C4-2B (cell line): ENCODE measurements around the gene ATP1A2.
"Not testable (repeated sequence)": the region's sequence is repeated elsewhere in the genome, so short reads cannot be mapped to it uniquely, and the experiment has no call there.

Experiments
- H3K27ac ChIP-seq: fragments of 450-650 bp; 2 replicates; pipeline ENCODE4 v1.5.1; 2017
- ZFX ChIP-seq: fragments of 450-650 bp; IDR thresholded peaks from 2 replicates; pipeline ENCODE4 v1.6.1; 2017
- TF ChIP-seq, protein P1 (sequence below): fragments of 450-650 bp; conservative IDR thresholded peaks from 2 replicates; pipeline ENCODE4 v1.5.1; 2017; ENCODE audit warnings: mild to moderate bottlenecking

Gene ATP1A2

DNA sequence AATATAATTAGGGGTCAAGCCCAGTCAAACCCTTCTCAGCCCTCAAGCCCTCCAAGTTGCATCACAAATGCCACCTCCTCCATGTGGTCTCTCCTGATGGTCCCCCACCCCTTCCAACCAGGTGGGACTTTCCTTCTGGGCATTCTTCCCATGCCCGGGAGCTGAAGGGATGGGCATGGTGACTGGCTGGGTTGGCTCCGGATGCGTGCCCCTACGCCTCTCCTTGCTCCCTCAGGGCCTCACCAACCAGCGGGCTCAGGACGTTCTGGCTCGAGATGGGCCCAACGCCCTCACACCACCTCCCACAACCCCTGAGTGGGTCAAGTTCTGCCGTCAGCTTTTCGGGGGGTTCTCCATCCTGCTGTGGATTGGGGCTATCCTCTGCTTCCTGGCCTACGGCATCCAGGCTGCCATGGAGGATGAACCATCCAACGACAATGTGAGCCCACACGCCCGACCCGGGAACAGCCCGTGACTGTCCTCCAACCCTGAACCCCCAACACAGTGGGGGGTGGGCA lies 7.5 kb downstream of the ATP1A2 start:
- no peak overlapping the region for H3K27ac ChIP-seq
- TF ChIP-seq ZFX, result no peak
- TF ChIP-seq, protein P1, sequence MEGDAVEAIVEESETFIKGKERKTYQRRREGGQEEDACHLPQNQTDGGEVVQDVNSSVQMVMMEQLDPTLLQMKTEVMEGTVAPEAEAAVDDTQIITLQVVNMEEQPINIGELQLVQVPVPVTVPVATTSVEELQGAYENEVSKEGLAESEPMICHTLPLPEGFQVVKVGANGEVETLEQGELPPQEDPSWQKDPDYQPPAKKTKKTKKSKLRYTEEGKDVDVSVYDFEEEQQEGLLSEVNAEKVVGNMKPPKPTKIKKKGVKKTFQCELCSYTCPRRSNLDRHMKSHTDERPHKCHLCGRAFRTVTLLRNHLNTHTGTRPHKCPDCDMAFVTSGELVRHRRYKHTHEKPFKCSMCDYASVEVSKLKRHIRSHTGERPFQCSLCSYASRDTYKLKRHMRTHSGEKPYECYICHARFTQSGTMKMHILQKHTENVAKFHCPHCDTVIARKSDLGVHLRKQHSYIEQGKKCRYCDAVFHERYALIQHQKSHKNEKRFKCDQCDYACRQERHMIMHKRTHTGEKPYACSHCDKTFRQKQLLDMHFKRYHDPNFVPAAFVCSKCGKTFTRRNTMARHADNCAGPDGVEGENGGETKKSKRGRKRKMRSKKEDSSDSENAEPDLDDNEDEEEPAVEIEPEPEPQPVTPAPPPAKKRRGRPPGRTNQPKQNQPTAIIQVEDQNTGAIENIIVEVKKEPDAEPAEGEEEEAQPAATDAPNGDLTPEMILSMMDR, result no peak

DNA sequence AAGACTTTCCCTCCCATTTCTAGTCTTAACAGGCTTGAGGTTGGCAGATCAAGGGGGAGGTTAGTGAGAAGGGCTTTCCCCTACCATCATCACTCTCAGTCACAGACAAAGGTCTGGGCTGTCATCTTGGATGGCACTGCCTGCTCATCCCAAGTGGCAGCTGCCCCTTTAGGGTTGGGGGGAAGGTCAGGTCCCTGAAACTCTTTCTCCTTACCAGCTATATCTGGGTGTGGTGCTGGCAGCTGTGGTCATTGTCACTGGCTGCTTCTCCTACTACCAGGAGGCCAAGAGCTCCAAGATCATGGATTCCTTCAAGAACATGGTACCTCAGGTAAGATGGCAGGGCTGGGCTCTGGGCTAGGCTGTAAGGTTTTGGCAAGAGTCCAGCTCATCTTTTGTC lies 8.2 kb downstream of the ATP1A2 start:
- no peak overlapping the region for H3K27ac ChIP-seq
- TF ChIP-seq, protein P1, result no peak
- no peak for TF ChIP-seq ZFX

DNA sequence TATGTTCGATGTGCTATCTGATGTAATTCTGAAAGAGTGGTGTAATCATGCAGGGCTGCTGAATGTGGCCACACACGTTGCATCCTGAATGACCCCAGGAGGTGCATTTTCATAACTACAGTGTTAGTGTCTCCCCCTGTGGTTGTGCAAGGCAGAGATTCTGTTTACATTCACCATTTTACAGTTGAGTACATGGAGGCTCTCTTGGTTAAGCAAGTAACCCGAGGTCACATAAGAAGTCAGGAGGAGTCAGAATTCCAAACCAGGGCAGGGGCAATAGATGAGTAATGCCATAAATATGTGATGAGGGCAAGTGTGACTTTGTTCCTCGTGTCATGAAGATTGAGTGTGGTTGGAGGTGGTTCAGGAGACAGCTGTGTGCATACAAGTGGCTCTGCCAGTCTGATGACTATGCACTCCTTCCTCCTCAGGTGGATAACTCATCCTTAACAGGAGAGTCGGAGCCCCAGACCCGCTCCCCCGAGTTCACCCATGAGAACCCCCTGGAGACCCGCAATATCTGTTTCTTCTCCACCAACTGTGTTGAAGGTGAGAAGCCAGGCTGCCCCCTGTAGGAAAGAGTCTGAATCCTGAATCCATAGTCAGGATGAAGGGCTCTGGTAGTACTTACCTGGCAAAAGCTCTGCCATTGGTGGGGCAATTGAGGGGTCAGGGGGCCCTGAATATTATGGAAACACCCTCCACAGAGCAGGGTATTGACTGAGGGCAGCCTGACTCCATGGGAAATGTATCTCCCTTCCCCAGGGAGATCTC lies 9.3 kb downstream of the ATP1A2 start:
- no peak overlapping the region; the same call in 1 of the 2 replicates for H3K27ac ChIP-seq
- TF ChIP-seq, protein P1, result no peak; the same call in 1 of the 2 replicates
- TF ChIP-seq ZFX, result no peak

DNA sequence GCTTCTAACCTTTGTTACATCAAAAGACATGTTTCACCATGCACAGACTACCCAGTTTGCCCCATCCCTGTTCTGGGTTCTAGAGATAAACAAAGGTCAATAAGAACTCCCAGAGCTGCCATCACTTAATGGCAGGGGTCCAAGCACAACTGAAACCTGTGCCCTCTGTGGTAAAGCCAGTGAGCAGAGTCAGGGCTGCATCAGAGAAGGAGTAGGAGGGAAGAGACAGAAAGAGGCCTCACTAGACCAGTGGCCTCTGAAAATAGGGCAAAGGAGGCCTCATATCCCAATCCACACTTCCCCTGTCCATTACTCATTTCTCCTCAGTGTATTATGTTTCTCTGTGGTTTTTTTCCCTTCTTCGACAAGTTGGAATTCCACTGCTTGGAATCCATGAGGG lies 10.2 kb downstream of the ATP1A2 start:
- no peak for TF ChIP-seq ZFX
- TF ChIP-seq, protein P1, result no peak
- no peak overlapping the region; the same call in 1 of the 2 replicates for H3K27ac ChIP-seq

DNA sequence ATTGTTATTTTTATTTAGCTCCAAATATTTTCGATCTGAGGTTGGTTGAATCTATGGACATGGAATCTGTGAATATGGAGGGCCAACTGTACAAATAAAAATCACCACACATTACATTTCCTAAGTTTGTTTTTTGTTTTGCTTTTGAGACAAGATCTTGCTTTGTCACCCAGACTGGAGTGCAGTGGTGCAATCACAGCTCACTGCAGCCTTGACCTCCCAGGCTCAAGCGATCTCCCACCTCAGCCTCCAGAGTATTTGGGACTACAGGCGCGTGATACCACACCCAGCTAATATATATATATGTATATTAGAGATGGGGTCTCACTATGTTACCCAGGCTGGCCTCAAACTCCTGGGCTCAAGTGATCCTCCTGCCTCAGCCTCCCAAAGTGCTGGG lies 10.8 kb downstream of the ATP1A2 start:
- not testable (repeated sequence) for H3K27ac ChIP-seq

DNA sequence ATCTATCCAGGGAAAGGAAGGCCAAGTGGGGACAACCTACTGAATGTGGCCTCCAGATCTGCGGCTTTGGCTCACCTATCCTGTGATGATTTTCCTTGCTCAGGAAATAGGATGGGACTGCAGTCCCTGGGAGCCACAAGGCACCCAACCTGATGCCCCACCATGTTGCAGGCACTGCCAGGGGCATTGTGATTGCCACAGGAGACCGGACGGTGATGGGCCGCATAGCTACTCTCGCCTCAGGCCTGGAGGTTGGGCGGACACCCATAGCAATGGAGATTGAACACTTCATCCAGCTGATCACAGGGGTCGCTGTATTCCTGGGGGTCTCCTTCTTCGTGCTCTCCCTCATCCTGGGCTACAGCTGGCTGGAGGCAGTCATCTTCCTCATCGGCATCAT lies 11.8 kb downstream of the ATP1A2 start:
- H3K27ac ChIP-seq, result no peak overlapping the region
- TF ChIP-seq ZFX, result no peak
- TF ChIP-seq, protein P1, result no peak

DNA sequence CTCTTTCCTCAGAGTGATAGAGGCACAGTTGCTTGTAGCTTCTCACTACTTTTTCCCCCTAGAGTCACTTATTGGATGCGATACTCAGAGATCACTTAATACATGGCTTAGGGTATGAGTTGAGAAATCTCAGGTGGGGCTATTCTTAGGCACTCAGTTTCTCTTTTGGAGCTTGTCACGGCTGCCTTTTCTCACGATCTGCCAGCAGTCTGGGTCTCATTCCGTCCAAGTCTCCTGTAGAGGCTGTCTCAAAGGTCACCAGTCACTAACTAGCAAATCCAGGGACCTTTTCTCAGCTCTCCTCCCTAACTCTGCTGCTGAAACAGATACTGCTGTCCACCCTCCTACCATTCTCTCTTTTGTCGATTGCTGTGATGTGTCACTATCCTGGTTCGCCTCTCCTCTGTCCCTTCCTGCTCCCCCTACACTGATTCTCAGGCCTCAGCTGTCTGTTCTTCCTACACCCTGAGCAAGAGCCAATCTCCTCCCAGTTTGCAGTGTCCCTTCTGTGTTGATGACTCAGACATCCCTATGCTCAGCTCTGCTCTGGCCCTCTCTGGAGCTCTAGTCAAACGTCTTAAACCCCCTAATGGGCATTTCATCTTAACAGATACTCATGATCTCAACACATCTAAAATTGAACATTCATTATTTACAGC lies 12.4 kb downstream of the ATP1A2 start:
- no peak overlapping the region; the same call in 1 of the 2 replicates for H3K27ac ChIP-seq

More for the DNA sequence above, 12.4 kb downstream of the ATP1A2 start:
- no peak for TF ChIP-seq ZFX
- TF ChIP-seq, protein P1, result no peak
